GM19239 (cell line): ENCODE data around the gene PLSCR2.
"Not testable (repeated sequence)": the region's sequence is repeated elsewhere in the genome, so short reads cannot be mapped to it uniquely, and the experiment has no call there.

Experiments used
- DNase-seq: peaks from one replicate; pipeline ENCODE4 v3.0.0; 2011; ENCODE audit warnings: low spot score; ENCODE audit not compliant: insufficient read length
- FAIRE-seq: peaks from 2 replicates; lab custom pipeline; 2011; peaks lifted over from hg19 to GRCh38; lab: Jason Lieb, UNC

Gene PLSCR2

GRCh38 chr3:146493221-146493620 lies 23.9 kb upstream of the PLSCR2 start:
- FAIRE-seq (no peak), DNase-seq (no peak)

GRCh38 chr3:146491303-146491702 lies 21.9 kb upstream of the PLSCR2 start:
- FAIRE-seq (no peak), DNase-seq (no peak)

- no peak for DNase-seq
- FAIRE-seq, result no peak
Measured at GRCh38 chr3:146485297-146485696, 15.9 kb upstream of the PLSCR2 start.

GRCh38 chr3:146476094-146476740 lies 6.9 kb upstream of the PLSCR2 start:
- DNase-seq, result no peak
- FAIRE-seq, result no peak

DNA sequence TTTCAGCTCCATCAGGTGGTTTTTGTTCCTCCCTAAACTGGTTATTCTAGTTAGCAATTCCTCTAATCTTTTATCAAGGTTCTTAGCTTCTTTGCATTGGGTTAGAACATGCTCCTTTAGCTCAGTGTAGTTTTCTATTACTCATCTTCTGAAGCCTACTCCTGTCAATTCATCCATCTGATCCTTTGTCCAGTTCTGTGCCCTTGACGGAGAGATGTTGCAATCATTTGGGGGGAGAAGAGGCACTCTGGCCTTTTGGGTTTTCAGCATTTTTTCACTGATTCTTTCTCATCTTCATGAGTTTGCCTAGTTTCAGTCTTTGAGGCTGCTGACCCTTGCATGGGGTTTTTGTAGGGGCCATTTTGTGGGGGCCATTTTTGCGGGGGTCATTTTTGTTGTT lies 5.6 kb upstream of the PLSCR2 start:
- not testable (repeated sequence) for DNase-seq, FAIRE-seq

GRCh38 chr3:146473726-146474125 lies 4.4 kb upstream of the PLSCR2 start:
- no peak for FAIRE-seq
- DNase-seq, result no peak

DNA sequence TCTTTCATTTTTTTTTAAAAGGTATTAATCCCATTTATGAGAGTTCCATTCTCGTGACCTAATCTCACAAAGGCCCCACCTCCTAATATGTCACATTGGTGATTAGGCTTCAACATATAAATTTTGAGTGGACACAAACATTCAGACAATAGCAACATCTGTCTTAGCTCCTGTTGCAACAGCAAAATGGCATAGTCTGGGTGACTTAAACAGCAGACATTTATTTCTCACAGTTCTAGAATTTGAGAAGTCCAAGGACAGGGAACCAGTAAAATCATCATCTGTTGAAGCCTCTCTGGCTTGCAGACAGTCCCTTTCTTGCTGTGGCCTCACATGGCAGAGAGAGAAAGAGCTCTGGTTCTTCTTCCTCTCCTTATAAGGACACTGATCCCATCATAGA lies 3.2 kb upstream of the PLSCR2 start:
- DNase-seq, result no peak
- no peak for FAIRE-seq

- DNase-seq, result no peak
- no peak for FAIRE-seq
Measured at GRCh38 chr3:146471012-146471411, 1.7 kb upstream of the PLSCR2 start.

- DNase-seq (no peak), FAIRE-seq (no peak)
Measured at GRCh38 chr3:146470425-146470990, 1.1 kb upstream of the PLSCR2 start.

DNA sequence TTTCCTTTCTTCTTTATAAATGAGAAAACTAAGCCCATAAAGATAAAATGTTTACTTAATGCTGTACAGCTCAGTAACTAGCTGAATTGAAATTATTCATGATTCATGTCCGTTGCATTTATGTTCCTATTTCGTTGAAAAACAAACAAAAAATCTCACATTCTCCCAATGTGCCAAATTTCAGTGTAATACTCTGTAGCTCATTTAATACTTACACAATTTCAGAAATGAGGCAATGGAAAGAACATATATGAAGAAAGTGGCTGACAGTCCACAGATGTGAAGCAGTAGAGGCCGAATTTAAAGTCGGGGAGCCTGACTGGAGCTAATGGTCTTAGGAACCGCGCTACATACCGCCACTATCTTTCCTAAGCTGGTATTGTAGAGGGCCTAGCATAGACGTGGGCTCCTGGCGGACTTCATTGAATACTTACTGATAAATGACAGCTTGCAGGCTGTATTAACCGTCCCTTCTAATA lies 651 bp downstream of the PLSCR2 start:
- FAIRE-seq, result peak; percentile 83

DNA sequence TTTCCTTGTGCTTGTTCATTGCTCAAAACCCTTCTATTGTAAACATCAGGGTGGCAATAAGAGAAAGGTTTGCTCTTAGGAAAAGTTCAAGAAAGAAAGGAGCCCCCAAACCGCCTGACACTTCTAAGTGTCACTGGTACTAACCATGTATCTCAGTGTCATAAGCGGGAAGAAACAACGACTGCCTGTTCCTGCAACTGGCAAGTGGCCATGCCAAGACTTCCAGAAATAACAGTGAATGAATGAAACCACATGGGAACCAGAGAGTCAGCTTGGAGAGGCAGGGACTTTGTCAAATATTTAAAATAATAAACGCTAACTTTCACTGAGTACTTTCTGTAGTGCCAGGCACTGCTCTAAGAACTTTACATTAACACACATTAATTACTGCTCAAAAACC lies 1.1 kb downstream of the PLSCR2 start:
- FAIRE-seq (no peak), DNase-seq (no peak)

More for the DNA sequence above, 651 bp downstream of the PLSCR2 start:
- no peak for DNase-seq

- no peak for DNase-seq
- no peak for FAIRE-seq
Measured at GRCh38 chr3:146466604-146467003, 2.8 kb downstream of the PLSCR2 start.

- DNase-seq (no peak), FAIRE-seq (no peak)
Measured at GRCh38 chr3:146465693-146466465, 3.5 kb downstream of the PLSCR2 start.

DNA sequence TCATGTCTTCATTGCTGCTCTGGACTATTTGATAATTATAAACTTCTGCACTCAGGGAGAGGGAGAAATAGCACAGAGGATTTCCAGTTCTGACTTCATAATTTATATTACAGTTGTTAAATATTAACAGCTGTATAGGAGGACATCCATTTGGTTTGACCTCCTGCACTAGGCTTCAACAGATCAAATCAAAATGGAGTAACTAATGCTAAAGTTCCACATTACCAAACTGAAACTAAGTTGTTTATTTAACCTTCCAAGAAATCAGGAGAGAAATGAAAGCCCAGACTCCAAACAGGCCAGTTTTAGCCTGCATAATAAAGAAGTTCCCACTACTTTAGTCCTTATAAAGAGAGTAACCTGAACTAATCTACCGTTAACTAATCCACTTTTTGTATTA lies 4.6 kb downstream of the PLSCR2 start:
- no peak for FAIRE-seq
- no peak for DNase-seq

DNA sequence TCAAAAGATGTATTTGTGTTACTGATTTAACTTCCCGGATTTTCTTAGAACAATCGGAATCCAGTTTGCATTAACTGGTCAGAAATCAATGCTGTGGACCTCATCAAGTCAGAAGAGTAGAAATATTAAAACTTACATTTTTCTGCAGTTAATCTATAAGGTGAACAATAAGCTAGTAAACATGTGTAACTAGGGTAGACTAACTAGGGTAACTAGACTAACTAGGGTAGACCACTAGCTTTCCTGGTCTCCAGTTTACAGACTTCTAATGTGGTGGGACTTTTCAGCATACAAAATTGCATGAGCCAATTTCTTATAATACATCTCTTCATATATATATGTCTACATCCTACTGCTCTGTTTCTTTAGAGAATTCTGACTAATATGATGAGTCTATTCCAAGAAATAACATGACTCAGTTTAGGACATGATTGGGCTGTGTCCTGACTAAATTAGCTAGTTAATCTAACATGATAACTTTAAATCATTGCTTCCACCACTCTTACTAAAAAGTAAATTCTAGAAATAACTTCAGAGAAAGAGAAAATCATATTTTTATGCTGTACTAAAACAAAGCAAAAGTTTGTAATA lies 5.3 kb downstream of the PLSCR2 start:
- no peak for DNase-seq
- FAIRE-seq, result no peak

DNA sequence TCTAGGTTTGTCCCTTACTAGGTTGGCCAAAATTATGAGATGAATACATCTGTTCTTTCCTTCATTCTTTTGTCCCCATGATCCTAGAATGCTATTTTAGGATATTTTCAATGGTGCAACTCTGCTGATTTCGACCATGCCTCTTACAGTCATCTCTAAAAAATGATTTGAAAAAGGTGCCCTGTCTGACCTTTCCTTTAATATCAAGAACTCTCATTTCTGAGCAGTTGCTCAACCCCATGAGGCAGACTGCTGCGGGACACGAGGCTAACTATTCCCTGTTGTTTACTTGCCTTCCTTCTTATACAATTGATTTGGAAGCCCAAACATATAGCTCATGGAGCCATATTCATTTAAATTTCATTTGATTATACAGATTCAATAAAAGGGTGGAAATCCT lies 14.6 kb downstream of the PLSCR2 start:
- DNase-seq (no peak), FAIRE-seq (no peak)

GRCh38 chr3:146449613-146450012 lies 19.7 kb downstream of the PLSCR2 start:
- DNase-seq (no peak), FAIRE-seq (no peak)

GRCh38 chr3:146449076-146449475 lies 20.3 kb downstream of the PLSCR2 start:
- DNase-seq, result no peak
- no peak for FAIRE-seq

DNA sequence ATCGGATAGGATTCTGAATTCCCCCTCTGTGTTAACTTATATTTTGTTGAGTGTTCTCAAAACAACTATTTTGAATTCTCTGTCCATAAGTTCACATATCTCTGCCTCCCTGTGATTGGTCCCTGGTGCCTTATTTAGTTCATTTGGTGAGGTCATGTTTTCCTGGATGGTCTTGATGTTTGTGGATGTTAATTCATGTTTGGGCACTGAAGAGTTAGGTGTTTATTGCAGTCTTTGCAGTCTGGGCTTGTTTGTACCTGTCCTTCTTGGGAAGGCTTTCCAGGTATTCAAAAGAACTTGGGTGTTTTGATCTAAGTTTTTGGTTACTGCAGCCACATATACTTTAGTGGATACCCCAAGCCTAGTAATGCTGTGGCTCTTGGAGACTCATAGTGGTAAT lies 23.3 kb downstream of the PLSCR2 start:
- FAIRE-seq (no peak), DNase-seq (no peak)

DNA sequence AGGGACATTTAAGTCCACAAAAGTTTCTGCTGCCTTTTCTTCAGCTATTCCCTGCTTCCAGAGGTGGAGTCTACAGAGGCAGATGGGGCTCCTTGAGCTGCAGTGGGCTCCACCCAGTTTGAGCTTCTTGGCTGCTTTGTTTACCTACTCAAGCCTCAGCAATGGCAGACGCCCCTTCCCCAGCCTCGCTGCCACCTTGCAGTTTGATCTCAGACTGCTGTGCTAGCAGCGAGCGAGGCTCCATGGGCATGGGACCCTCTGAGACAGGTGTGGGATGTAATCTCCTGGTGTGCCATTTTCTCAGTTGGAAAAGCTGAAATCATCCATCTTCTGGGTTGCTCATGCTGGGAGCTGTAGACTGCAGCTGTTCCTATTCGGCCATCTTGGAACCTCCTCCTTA lies 29.1 kb downstream of the PLSCR2 start:
- not testable (repeated sequence) for DNase-seq, FAIRE-seq

GRCh38 chr3:146432066-146432465 lies 37.3 kb downstream of the PLSCR2 start:
- no peak for FAIRE-seq
- DNase-seq, result no peak
